GM19324 (cell line): ENCODE measurements around the gene GNAL.
"Not testable (repeated sequence)": the region's sequence is repeated elsewhere in the genome, so short reads cannot be mapped to it uniquely, and the experiment has no call there.

Experiments used
- ATAC-seq: cut with Tn5 transposase; IDR thresholded peaks from one replicate; pipeline ENCODE4 v1.9.1; 2021; ENCODE audit warnings: mild to moderate bottlenecking, moderate library complexity; ENCODE audit not compliant: unreplicated experiment, low FRiP score

Gene GNAL

GRCh38 chr18:11668441-11669169 is 20.5 kb upstream of the GNAL start:
- no peak for ATAC-seq

DNA sequence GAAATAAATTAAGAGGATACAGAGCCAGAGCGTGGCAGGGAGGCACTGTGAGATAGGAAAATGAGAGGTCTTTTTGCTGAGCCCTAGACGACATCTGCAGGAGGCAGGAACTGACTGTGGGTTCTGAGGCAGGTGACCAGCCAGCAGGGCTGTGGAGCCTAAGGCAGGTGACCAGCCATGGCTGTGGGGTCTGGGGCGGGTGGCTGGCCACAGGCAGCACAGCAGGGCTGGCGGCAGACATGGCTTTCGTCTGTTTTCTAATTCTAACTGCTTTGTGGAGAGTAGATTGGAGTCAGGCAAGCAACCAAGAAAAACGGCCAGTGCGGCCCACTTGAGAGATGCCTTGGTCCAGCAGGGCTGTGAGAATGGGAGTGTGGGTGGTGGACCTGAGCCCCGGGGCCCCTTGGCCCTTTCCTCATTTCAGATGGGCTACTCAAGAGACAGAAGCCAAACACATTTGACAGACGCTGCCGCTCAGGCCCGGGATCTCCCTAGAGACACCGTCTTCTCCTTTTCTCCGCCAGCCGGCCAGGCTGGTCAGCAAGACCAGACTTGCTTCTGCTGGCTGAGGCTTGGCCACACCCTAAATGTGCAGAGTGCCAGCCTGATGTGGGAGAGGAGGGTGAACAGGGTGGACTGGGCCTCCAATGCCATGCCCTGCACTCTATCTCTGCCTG is 19.7 kb upstream of the GNAL start:
- no peak for ATAC-seq

GRCh38 chr18:11669948-11670275 is 19.2 kb upstream of the GNAL start:
- ATAC-seq, result no peak

GRCh38 chr18:11671156-11671555 is 17.9 kb upstream of the GNAL start:
- no peak for ATAC-seq

DNA sequence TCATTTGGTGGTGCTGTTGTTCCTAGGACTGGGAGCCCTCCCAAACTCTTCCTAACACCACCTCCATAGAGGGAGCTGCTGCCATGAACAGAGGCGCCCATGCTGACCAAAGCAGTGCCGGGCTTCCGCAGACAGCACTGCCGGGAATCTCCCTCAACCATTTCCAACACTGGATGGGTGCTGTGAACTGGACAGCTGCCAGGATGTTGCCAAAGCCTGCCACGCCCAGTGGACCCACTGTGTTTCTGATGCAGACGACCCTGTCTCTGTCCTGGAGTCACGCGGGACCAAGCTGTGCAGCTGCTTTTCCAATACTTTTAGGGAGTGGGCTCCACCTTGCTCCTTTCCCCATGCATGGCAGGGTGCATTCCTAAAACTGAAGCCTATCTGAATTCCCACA is 16.9 kb upstream of the GNAL start:
- no peak for ATAC-seq

- no peak for ATAC-seq
Observed at GRCh38 chr18:11672846-11673454, 16.1 kb upstream of the GNAL start.

DNA sequence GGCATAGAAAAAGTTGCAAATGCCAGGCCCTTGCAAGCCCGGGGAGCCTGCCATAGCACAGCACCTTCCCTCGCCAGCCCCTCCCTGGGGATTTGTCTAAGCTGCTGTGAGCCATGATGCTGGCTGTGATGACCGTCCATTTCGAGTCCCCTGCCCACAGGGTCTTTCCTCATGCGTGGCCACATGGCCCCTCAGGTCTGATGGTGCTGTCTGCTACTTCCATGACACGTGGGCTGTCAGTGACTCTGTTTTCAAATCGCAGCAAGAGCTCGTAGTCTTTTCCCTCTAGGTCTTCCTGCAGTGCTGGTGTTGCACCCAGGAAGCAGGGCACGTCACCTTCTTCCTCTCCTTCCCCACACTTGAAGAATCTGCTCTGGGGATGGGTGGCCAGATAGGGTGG is 15.5 kb upstream of the GNAL start:
- ATAC-seq, result no peak

- ATAC-seq, result no peak
Observed at GRCh38 chr18:11674119-11674518, 14.9 kb upstream of the GNAL start.

DNA sequence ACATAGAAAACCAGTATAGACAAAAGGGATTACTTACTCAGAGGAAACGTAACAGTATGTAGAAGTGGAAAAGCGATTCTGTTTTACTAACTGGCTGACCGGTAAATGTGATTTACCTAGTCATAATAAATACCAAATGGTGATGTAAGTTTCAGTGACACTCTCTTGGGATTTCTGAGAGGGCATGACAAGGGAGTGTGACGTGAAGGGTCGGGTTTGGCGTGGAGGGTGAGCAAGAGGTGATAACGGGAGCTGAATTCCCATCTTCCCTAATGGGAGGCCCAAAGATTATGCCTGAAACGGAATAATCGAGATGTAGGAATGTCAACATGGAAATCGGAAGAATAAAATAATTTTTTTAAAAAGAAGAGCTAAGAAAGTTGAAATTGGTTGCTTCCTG is 12.7 kb upstream of the GNAL start:
- no peak for ATAC-seq

GRCh38 chr18:11676867-11677266 is 12.2 kb upstream of the GNAL start:
- no peak for ATAC-seq

DNA sequence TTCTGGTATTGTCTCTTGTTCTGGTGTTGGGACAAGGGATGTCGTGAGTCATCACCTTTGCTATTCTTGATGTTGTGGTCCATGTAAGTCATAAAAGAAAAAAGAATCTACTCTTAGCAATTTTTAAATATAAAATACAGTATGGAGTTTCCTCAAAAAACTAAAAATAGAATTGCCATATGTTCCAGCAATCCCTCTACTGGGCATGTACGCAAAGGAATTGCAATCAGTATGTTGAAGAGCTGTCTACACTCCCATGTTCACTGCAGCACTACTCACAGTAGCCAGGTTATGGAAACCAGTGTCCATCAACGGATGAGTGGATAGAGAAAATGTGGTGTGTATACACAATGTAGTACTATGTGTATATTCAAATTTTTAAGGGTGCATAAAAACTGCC is 10.9 kb upstream of the GNAL start:
- no peak for ATAC-seq

GRCh38 chr18:11689669-11690565 is 853 bp downstream of the GNAL start:
- no peak for ATAC-seq

DNA sequence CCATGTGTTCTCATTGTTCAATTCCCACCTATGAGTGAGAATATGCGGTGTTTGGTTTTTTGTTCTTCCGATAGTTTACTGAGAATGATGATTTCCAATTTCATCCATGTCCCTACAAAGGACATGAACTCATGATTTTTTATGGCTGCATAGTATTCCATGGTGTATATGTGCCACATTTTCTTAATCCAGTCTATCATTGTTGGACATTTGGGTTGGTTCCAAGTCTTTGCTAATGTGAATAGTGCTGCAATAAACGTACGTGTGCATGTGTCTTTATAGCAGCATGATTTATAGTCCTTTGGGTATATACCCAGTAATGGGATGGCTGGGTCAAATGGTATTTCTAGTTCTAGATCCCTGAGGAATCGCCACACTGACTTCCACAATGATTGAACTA is 1.6 kb downstream of the GNAL start:
- not testable (repeated sequence) for ATAC-seq

GRCh38 chr18:11695736-11696135 is 6.7 kb downstream of the GNAL start:
- no peak for ATAC-seq

DNA sequence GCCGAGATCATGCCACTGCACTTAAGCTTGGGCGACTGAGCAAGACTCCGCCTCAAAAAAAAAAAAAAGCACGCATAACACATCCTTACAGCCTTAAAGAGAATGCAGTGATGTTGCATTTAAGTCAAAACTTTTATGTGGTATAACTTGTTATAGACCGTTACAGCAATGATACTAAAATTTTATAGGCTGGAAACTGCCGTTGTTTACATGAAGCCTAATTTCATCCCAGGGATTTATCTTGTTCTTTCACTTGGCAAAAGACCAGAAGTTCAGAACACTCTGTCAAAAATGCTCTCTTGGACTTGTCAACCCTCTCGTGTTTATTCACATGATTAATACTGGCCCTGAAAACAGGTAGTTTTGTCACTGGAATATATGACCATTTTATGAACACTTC is 7.4 kb downstream of the GNAL start:
- ATAC-seq, result no peak

- ATAC-seq, result no peak
Observed at GRCh38 chr18:11700876-11701275, 11.8 kb downstream of the GNAL start.

DNA sequence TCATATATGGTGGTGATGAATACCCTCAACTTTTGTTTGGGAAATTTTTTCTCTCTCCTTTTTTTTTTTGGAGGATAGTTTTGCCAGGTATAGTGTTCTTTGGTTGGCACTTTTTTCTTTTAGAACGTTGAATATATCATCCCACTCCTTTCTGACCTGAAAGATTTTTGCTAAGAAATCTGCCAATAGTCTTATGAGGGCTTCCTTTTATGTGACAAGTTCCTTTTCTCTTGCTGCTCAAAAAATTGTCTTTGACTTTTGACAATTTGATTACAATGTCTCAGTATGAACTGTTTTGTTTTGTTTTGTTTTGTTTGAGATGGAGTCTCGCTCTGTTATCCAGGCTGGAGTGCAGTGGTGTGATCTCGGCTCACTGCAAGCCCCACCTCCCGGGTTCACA is 21.5 kb downstream of the GNAL start:
- ATAC-seq, result no peak

- ATAC-seq, result no peak
Observed at GRCh38 chr18:11713756-11714155, 24.7 kb downstream of the GNAL start.

- no peak for ATAC-seq
Observed at GRCh38 chr18:11714244-11714918, 25.3 kb downstream of the GNAL start.

DNA sequence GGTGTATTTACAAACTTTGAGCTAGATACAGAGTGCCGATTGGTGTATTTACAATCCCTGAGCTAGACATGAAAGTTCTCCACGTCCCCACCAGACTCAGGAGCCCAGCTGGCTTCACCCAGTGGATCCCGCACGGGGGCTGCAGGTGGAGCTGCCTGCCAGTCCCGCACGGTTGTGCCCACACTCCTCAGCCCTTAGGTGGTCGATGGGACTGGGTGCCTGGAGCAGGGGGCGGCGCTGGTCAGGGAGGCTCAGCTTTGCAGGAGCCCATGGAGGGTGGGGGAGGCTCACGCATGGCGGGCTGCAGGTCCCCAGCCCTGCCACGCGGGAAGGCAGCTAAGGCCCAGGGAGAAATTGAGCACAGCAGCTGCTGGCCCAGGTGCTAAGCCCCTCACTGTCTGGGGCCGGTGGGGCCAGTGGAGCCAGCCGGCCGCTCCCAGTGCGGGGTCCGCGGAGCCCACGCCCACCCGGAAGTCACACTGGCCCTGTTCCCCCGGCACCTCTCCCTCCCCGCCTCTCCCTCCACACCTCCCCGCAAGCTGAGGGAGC is 27.8 kb downstream of the GNAL start:
- ATAC-seq, result not testable (repeated sequence)
